K562 (cell line): Measurements from ENCODE around the gene SNRNP200. TPM values are rescaled to one million over a fixed set of nuclear protein-coding genes. Genes with fewer than 3 reads are reported as not detected.

ENCODE experiments used
- BMI1 ChIP-seq: fragments of 150-350 bp; IDR thresholded peaks from 2 replicates; pipeline ENCODE4 v1.6.1; 2014; ENCODE audit warnings: low read length
- CCAR2 ChIP-seq: fragments of 200-400 bp; formaldehyde crosslinking; IDR thresholded peaks from 2 replicates; pipeline ENCODE4 v1.6.1; 2017; ENCODE audit warnings: mild to moderate bottlenecking, low read depth, low read length
- E2F3 ChIP-seq: fragments of 250-450 bp; sonication (Bioruptor Pico); IDR thresholded peaks from 2 replicates; pipeline ENCODE4 v1.4.0; 2020; ENCODE audit warnings: mild to moderate bottlenecking
- FIP1L1 ChIP-seq: fragments of 200-400 bp; formaldehyde crosslinking; IDR thresholded peaks from 2 replicates; pipeline ENCODE4 v1.6.1; 2018; ENCODE audit warnings: mild to moderate bottlenecking, low read depth, low read length; ENCODE audit not compliant: poor library complexity, severe bottlenecking
- HNRNPL ChIP-seq: fragments of 200-400 bp; formaldehyde crosslinking; IDR thresholded peaks from 2 replicates; pipeline ENCODE4 v1.6.1; 2017; ENCODE audit warnings: low read depth, mild to moderate bottlenecking, low read length
- HSF4 ChIP-seq: fragments of 250-450 bp; sonication (Bioruptor Pico); IDR thresholded peaks from 2 replicates; pipeline ENCODE4 v2.1.2; 2022; ENCODE audit warnings: mild to moderate bottlenecking, moderate library complexity, borderline replicate concordance
- KHSRP ChIP-seq: fragments of 450-650 bp; IDR thresholded peaks from 2 replicates; pipeline ENCODE4 v1.6.1; 2017
- MYC ChIP-seq, 2 experiments: fragments of 250-450 bp in 1 of 2; sonication (Bioruptor Pico) in 1 of 2; IDR thresholded peaks; 2 replicates each; pipeline versions ENCODE4 v1.5.1 to v1.6.1; 2012 to 2021; ENCODE audit warnings: low read depth in 2 of 2, borderline replicate concordance in 1 of 2, improper control_type of control experiment in 1 of 2, low read length in 1 of 2, mild to moderate bottlenecking in 1 of 2, moderate library complexity in 1 of 2
- NCOR1 ChIP-seq: fragments of 450-650 bp; IDR thresholded peaks from 2 replicates; pipeline ENCODE4 v1.6.1; 2016; ENCODE audit warnings: mild to moderate bottlenecking, moderate library complexity
- NFIX ChIP-seq: fragments of 250-450 bp; sonication (Bioruptor Pico); IDR thresholded peaks from 2 replicates; pipeline ENCODE4 v1.4.0; 2020; ENCODE audit warnings: low read depth, mild to moderate bottlenecking, moderate library complexity
- NRF1 ChIP-seq, 2 experiments: fragments of 450-650 bp; IDR thresholded peaks in 1 of 2; conservative IDR thresholded peaks in 1 of 2; 2 replicates each; pipeline ENCODE4 v1.6.1; 2014; ENCODE audit warnings: mild to moderate bottlenecking in 2 of 2
- RBM34 ChIP-seq: fragments of 200-400 bp; formaldehyde crosslinking; IDR thresholded peaks from 2 replicates; pipeline ENCODE4 v1.6.1; 2018; ENCODE audit warnings: low read length, borderline replicate concordance; ENCODE audit not compliant: insufficient read depth
- SRSF1 ChIP-seq: fragments of 200-400 bp; formaldehyde crosslinking; IDR thresholded peaks from 2 replicates; pipeline ENCODE4 v1.6.1; 2017; ENCODE audit warnings: mild to moderate bottlenecking, low read depth, low read length, moderate library complexity
- TEAD2 ChIP-seq: fragments of 450-650 bp; IDR thresholded peaks from 2 replicates; pipeline ENCODE4 v1.6.1; 2016; ENCODE audit warnings: missing genetic modification characterization, control low read depth, missing compliant biosample characterization
- ZNF431 ChIP-seq: sonication (generic); formaldehyde crosslinking; IDR thresholded peaks from 2 replicates; pipeline ENCODE4 v1.8.0; 2022; ENCODE audit warnings: mild to moderate bottlenecking, missing genetic modification reagents
- ZNF780A ChIP-seq: fragments of 250-450 bp; sonication (Bioruptor Pico); IDR thresholded peaks from 2 replicates; pipeline ENCODE4 v1.5.0; 2021; ENCODE audit warnings: mild to moderate bottlenecking
- ZSCAN29 ChIP-seq: fragments of 450-650 bp; IDR thresholded peaks from 2 replicates; pipeline ENCODE4 v1.6.1; 2017
- polyA plus RNA-seq, 8 experiments: library from polyadenylated mRNA; depleted of rRNA in 4 of 8; stranded (reverse) in 5 of 8; unstranded in 3 of 8; fragments of >200 nt; fragmentation: Nextera tagmentation in 2 of 8; fragmentation: Illumina TruSeq in 1 of 8; extraction: Ambion mirVana in 2 of 8; extraction: Trizol in 1 of 8; gene quantifications; 2 replicates each; pipeline versions ENCODE4 v1.2.1 to v1.2.3, GENCODE V29; 2011 to 2014; ENCODE audit warnings: inconsistent platforms in 1 of 8, missing spikeins in 1 of 8
- total RNA-seq, 7 experiments: library from RNA; depleted of rRNA in 6 of 7; stranded (reverse); fragments of >200 nt in 6 of 7; fragmentation: Illumina TruSeq in 2 of 7; extraction: Trizol in 2 of 7; gene quantifications; 2 replicates each; pipeline versions ENCODE4 v1.2.1 to v1.2.3, GENCODE V29; 2011 to 2021; ENCODE audit warnings: low replicate concordance in 1 of 7
- TF ChIP-seq, protein P1 (sequence below): sonication (generic); formaldehyde crosslinking; IDR thresholded peaks from 2 replicates; pipeline ENCODE4 v1.8.0; 2022; ENCODE audit warnings: mild to moderate bottlenecking, missing genetic modification reagents
- TF ChIP-seq, protein P2 (sequence below): fragments of 250-450 bp; sonication (Bioruptor Pico); IDR thresholded peaks from 2 replicates; pipeline ENCODE4 v1.4.0; 2020; ENCODE audit warnings: mild to moderate bottlenecking
- TF ChIP-seq, protein P3 (sequence below), 3 experiments: fragments of 200-800 bp in 1 of 3; sonication (Bioruptor generic) in 1 of 3; sonication (generic) in 1 of 3; formaldehyde crosslinking in 1 of 3; IDR thresholded peaks; 2 replicates each; pipeline versions ENCODE4 v1.6.1 to v1.8.0; 2016 to 2022; ENCODE audit warnings: mild to moderate bottlenecking in 2 of 3, missing compliant biosample characterization in 2 of 3, missing genetic modification characterization in 2 of 3, missing genetic modification reagents in 1 of 3
- TF ChIP-seq, protein P4 (sequence below): sonication (generic); formaldehyde crosslinking; IDR thresholded peaks from 2 replicates; pipeline ENCODE4 v1.9.0; 2022; ENCODE audit warnings: mild to moderate bottlenecking, missing genetic modification reagents
- TF ChIP-seq, protein P5 (sequence below): fragments of 450-650 bp; IDR thresholded peaks from 2 replicates; pipeline ENCODE4 v1.6.1; 2016; ENCODE audit warnings: mild to moderate bottlenecking

Gene SNRNP200
- total and polyA plus RNA-seq, 9 of the 15 experiments (the other 6 are each of a cell fraction or from before 2014, with no cell fraction given): 76.1 to 231 (median 155) TPM

DNA sequence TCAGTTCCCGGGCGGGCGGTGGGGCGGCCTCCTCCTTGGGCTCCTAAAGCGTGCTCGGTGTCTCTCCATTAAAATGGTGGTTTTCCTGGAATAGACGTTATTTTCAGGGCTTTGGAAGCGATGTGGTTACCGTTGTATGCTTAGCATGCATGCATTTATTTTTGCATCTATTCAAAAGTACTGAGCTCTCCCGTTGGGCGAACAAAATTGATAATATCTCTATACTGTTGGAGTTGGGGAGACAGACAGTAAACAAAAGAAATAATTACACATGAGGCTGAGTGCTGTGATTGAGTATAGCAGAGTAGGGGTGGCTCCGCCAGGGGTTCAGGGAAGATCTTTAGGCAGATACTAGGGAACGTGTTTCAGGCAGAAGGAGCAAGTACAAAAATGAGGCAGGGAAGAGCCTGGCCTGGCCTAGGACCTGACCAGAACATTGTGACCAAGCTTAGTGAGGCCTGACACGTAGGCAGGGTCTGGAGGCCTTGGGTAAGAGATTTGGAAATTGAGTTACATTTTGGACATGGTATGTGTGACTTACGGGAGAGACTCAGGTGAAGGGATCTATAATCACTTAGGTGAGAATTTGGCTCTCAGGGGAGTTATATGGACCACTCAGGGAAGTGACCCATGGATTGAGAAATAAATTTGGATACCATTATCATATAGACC is 30.9 kb upstream of the SNRNP200 start (continued):
- TF ChIP-seq, protein P1, sequence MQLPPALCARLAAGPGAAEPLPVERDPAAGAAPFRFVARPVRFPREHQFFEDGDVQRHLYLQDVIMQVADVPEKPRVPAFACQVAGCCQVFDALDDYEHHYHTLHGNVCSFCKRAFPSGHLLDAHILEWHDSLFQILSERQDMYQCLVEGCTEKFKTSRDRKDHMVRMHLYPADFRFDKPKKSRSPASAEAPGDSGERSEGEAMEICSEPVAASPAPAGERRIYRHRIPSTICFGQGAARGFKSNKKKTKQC (CRISPR knock-in tag): no peak
- TF ChIP-seq, protein P2, sequence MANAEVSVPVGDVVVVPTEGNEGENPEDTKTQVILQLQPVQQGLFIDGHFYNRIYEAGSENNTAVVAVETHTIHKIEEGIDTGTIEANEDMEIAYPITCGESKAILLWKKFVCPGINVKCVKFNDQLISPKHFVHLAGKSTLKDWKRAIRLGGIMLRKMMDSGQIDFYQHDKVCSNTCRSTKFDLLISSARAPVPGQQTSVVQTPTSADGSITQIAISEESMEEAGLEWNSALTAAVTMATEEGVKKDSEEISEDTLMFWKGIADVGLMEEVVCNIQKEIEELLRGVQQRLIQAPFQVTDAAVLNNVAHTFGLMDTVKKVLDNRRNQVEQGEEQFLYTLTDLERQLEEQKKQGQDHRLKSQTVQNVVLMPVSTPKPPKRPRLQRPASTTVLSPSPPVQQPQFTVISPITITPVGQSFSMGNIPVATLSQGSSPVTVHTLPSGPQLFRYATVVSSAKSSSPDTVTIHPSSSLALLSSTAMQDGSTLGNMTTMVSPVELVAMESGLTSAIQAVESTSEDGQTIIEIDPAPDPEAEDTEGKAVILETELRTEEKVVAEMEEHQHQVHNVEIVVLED (CRISPR knock-in tag): no peak
- no peak for TF ChIP-seq NFIX (CRISPR knock-in tag)
- TF ChIP-seq BMI1: no peak
- TF ChIP-seq NRF1 (conservative IDR thresholded peaks at IDR 0.05 in 1 of 2, IDR thresholded peaks at IDR 0.05 in 1 of 2): no peak
- no peak for TF ChIP-seq CCAR2
- TF ChIP-seq, protein P3, sequence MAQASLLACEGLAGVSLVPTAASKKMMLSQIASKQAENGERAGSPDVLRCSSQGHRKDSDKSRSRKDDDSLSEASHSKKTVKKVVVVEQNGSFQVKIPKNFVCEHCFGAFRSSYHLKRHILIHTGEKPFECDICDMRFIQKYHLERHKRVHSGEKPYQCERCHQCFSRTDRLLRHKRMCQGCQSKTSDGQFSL (CRISPR knock-in tag; IDR thresholded peaks at IDR 0.05): no peak
- TF ChIP-seq, protein P3 (tag; IDR thresholded peaks at IDR 0.05): no peak
- TF ChIP-seq ZSCAN29: no peak
- no peak for TF ChIP-seq TEAD2 (tag)
- 0 out of 2 replicates have a peak, but pooled peaks have one; percentile 4 for TF ChIP-seq E2F3 (CRISPR knock-in tag)
- no peak for TF ChIP-seq HNRNPL
- peak; percentile 36; the same call in 1 of the 2 replicates for TF ChIP-seq MYC (IDR thresholded peaks at IDR 0.05; ENCODE audit: low read depth, low read length)
- no peak for TF ChIP-seq MYC (CRISPR knock-in tag; IDR thresholded peaks at IDR 0.05; ENCODE audit: borderline replicate concordance, low read depth)
- TF ChIP-seq RBM34: no peak
- TF ChIP-seq, protein P4, sequence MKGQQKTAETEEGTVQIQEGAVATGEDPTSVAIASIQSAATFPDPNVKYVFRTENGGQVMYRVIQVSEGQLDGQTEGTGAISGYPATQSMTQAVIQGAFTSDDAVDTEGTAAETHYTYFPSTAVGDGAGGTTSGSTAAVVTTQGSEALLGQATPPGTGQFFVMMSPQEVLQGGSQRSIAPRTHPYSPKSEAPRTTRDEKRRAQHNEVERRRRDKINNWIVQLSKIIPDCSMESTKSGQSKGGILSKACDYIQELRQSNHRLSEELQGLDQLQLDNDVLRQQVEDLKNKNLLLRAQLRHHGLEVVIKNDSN (CRISPR knock-in tag): no peak
- no peak for TF ChIP-seq FIP1L1
- TF ChIP-seq ZNF780A (CRISPR knock-in tag): no peak
- TF ChIP-seq ZNF431 (CRISPR knock-in tag): no peak
- TF ChIP-seq SRSF1: no peak
- no peak for TF ChIP-seq HSF4 (CRISPR knock-in tag)
- TF ChIP-seq, protein P5, sequence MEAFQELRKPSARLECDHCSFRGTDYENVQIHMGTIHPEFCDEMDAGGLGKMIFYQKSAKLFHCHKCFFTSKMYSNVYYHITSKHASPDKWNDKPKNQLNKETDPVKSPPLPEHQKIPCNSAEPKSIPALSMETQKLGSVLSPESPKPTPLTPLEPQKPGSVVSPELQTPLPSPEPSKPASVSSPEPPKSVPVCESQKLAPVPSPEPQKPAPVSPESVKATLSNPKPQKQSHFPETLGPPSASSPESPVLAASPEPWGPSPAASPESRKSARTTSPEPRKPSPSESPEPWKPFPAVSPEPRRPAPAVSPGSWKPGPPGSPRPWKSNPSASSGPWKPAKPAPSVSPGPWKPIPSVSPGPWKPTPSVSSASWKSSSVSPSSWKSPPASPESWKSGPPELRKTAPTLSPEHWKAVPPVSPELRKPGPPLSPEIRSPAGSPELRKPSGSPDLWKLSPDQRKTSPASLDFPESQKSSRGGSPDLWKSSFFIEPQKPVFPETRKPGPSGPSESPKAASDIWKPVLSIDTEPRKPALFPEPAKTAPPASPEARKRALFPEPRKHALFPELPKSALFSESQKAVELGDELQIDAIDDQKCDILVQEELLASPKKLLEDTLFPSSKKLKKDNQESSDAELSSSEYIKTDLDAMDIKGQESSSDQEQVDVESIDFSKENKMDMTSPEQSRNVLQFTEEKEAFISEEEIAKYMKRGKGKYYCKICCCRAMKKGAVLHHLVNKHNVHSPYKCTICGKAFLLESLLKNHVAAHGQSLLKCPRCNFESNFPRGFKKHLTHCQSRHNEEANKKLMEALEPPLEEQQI: no peak
- TF ChIP-seq KHSRP: no peak
- TF ChIP-seq NCOR1: no peak; the same call in none of the 2 replicates
